B cell (primary cell): ENCODE results near the gene NELL2. TPM values are rescaled to one million over a fixed set of nuclear protein-coding genes. Genes with fewer than 3 reads are reported as not detected.

Source experiments
- ATAC-seq: fragments of 200-7000 bp; cut with Tn5 transposase; one replicate; pipeline ENCODE4 v1.10.0; 2021; ENCODE audit warnings: low read depth, mild to moderate bottlenecking, moderate number of reproducible peaks, moderate library complexity
- CTCF ChIA-PET: fragments of 350-600 bp; sonication (Branson Sonifier 250); formaldehyde crosslinking; loops from one replicate; lab custom pipeline; 2021; ENCODE audit warnings: antibody characterized with exemption, inconsistent platforms; lab: Charles Lee
- POLR2A ChIA-PET: fragments of 350-600 bp; sonication (Branson Sonifier 250); formaldehyde crosslinking; loops from one replicate; lab custom pipeline; 2021; ENCODE audit warnings: antibody characterized with exemption; lab: Charles Lee
- DNase-seq: peaks from one replicate; pipeline ENCODE4 v3.0.0; 2013
- H2AFZ ChIP-seq: 2 replicates; pipeline ENCODE4 v1.6.1; 2012; ENCODE audit warnings: mild to moderate bottlenecking, low read depth, low read length; ENCODE audit not compliant: insufficient read depth, poor library complexity, severe bottlenecking
- H3K27ac ChIP-seq, 2 donors: 1 replicate in 1 of 2; 2 replicates in 1 of 2; pipeline ENCODE4 v1.5.1; 2012 to 2013; ENCODE audit warnings: low read length in 2 of 2, mild to moderate bottlenecking in 2 of 2, moderate library complexity in 1 of 2
- H3K27me3 ChIP-seq, 4 experiments: fragments of 200-600 bp in 1 of 4; sonication (generic) in 1 of 4; replicated peaks in 1 of 4; 1 replicate in 2 of 4; 2 replicates in 2 of 4; pipeline versions ENCODE4 v1.6.1 to v1.7.0; 2013 to 2016; ENCODE audit warnings: low read length in 3 of 4, mild to moderate bottlenecking in 2 of 4, mixed read lengths in 1 of 4, moderate library complexity in 1 of 4; ENCODE audit not compliant: insufficient read depth in 4 of 4, control insufficient read depth in 3 of 4; ENCODE audit errors: control extremely low read depth in 1 of 4
- H3K36me3 ChIP-seq, 2 experiments: replicated peaks in 1 of 2; 1 replicate in 1 of 2; 2 replicates in 1 of 2; pipeline versions ENCODE4 v1.6.1 to v1.7.1; 2013; ENCODE audit warnings: low read length in 1 of 2; ENCODE audit not compliant: insufficient read depth in 2 of 2, control insufficient read depth in 1 of 2; ENCODE audit errors: control extremely low read depth in 1 of 2, extremely low read depth in 1 of 2
- H3K4me1 ChIP-seq, 2 donors: fragments of 200-600 bp in 1 of 2; sonication (generic) in 1 of 2; 1 replicate in 1 of 2; 2 replicates in 1 of 2; pipeline versions ENCODE4 v1.5.1 to v1.6.1; 2013 to 2017; ENCODE audit warnings: low read length in 2 of 2; ENCODE audit not compliant: control insufficient read depth in 2 of 2, insufficient read depth in 2 of 2
- H3K4me2 ChIP-seq: replicated peaks from 2 replicates; pipeline ENCODE3; 2012; ENCODE audit warnings: mild to moderate bottlenecking, low read depth, low read length; ENCODE audit not compliant: poor library complexity, severe bottlenecking
- H3K4me3 ChIP-seq, 5 experiments: fragments of 200-600 bp in 1 of 5; sonication (generic) in 1 of 5; 1 replicate in 3 of 5; 2 replicates in 2 of 5; pipeline versions ENCODE4 v1.5.1 to v1.7.0; 2011 to 2016; ENCODE audit warnings: low read length in 4 of 5, mild to moderate bottlenecking in 4 of 5, low read depth in 2 of 5, control low read depth in 1 of 5, moderate library complexity in 1 of 5; ENCODE audit not compliant: insufficient read depth in 1 of 5; ENCODE audit errors: control extremely low read depth in 1 of 5, extremely low read depth in 1 of 5
- H3K79me2 ChIP-seq: fragments of 200-600 bp; sonication (generic); one replicate; pipeline ENCODE4 v1.6.0; 2016; ENCODE audit warnings: low read length; ENCODE audit not compliant: control insufficient read depth, insufficient read depth
- H3K9ac ChIP-seq: fragments of 200-600 bp; sonication (generic); 2 replicates; pipeline ENCODE4 v1.6.1; 2017; ENCODE audit warnings: mild to moderate bottlenecking, low read length, moderate library complexity
- H3K9me3 ChIP-seq, 3 donors: one replicate each; pipeline versions ENCODE4 v1.6.1 to v1.7.1; 2013; ENCODE audit warnings: low read length in 2 of 3; ENCODE audit not compliant: control insufficient read depth in 2 of 3, insufficient read depth in 1 of 3; ENCODE audit errors: control extremely low read depth in 1 of 3
- H4K20me1 ChIP-seq: 2 replicates; pipeline ENCODE4 v1.6.0; 2012; ENCODE audit warnings: mild to moderate bottlenecking, low read length; ENCODE audit not compliant: insufficient read depth, control insufficient read depth, poor library complexity, severe bottlenecking
- H3K27ac Mint-ChIP-seq: one replicate; pipeline ENCODE4 v1.8.0; 2021; ENCODE audit warnings: mixed read lengths
- H3K27me3 Mint-ChIP-seq: one replicate; pipeline ENCODE4 v1.8.0; 2021; ENCODE audit warnings: mixed read lengths
- H3K4me1 Mint-ChIP-seq: one replicate; pipeline ENCODE4 v1.8.0; 2021; ENCODE audit warnings: mixed read lengths
- H3K4me3 Mint-ChIP-seq: one replicate; pipeline ENCODE4 v1.8.0; 2021; ENCODE audit warnings: mixed read lengths
- H3K9me3 Mint-ChIP-seq: one replicate; pipeline ENCODE4 v1.8.0; 2022; ENCODE audit warnings: mixed read lengths; ENCODE audit not compliant: insufficient read depth
- CTCF ChIP-seq: fragments of 200-600 bp; IDR thresholded peaks from one replicate; pipeline ENCODE4 v1.8.0; 2022; ENCODE audit warnings: antibody characterized with exemption, mild to moderate bottlenecking
- EZH2 ChIP-seq: IDR thresholded peaks from 2 replicates; pipeline ENCODE4 v1.6.1; 2012; ENCODE audit warnings: borderline replicate concordance, low read depth, mild to moderate bottlenecking, moderate library complexity, low read length; ENCODE audit not compliant: insufficient read depth, poor library complexity, severe bottlenecking
- WGBS: methylation state at CpG from one replicate; pipeline ENCODE4 v1.1.5; 2013; ENCODE audit warnings: missing lambda C conversion rate; ENCODE audit not compliant: insufficient coverage; 5-methylcytosine and 5-hydroxymethylcytosine counted together
- intact Hi-C: fragments of 100-400 bp; cut with micrococcal nuclease; formaldehyde crosslinking; loops from one replicate; pipeline ENCODE4 v1.10.0; 2022
- polyA plus RNA-seq: library from polyadenylated mRNA; depleted of rRNA; stranded (reverse); fragments of >200 nt; gene quantifications from 2 replicates; pipeline ENCODE4 v1.2.3, GENCODE V29; 2012
- total RNA-seq, 2 donors: library from RNA; stranded (reverse); fragments of 120-200 nt in 1 of 2; gene quantifications; 1 replicate in 1 of 2; 2 replicates in 1 of 2; pipeline versions ENCODE4 v1.2.3 to v1.2.4, GENCODE V29; 2013 to 2022

The NELL2 gene
- total and polyA plus RNA-seq, 2 donors (not counting 1 experiment from before 2014, with no cell fraction given) = 0.22 TPM; not detected in 1

GRCh38 chr12:44846826-44847225, 29.3 kb downstream of the NELL2 start:
- intact Hi-C loops = no loop called here
- no peaks in the 10 kb centered on the region for H4K20me1 ChIP-seq
- no peaks in the 10 kb centered on the region for H3K27me3 ChIP-seq
- ATAC-seq = no peak
- no peak for DNase-seq
- peaks cover 0 to 1% (median 0%) of the 10 kb centered on the region in 3 donors for H3K9me3 ChIP-seq
- no peak overlapping the region for H2AFZ ChIP-seq
- H3K36me3 ChIP-seq = no peaks in the 10 kb centered on the region
- H3K79me2 ChIP-seq = no peaks in the 10 kb centered on the region
- no peak overlapping the region for H3K27ac Mint-ChIP-seq
- no CpG with 5 or more reads among the region's 1 CpG for WGBS
- H3K4me1 ChIP-seq = peaks cover 10 to 19% of the 10 kb centered on the region in 2 donors
- ChIA-PET POLR2A (no interaction called here), CTCF (no interaction called here)
- peaks cover 18% of the 10 kb centered on the region for H3K4me1 Mint-ChIP-seq
- H3K27me3 Mint-ChIP-seq = no peaks in the 10 kb centered on the region
- H3K4me2 ChIP-seq = no peak overlapping the region
- no peak overlapping the region for H3K9ac ChIP-seq
- TF ChIP-seq CTCF (no peak), EZH2 (no peak)
- H3K9me3 Mint-ChIP-seq = no peaks in the 10 kb centered on the region
- H3K4me3 Mint-ChIP-seq = no peak overlapping the region
- no peak overlapping the region for H3K4me3 ChIP-seq
- no peak overlapping the region for H3K27ac ChIP-seq

GRCh38 chr12:44842669-44843068, 33.4 kb downstream of the NELL2 start:
- 80% methylated on average over 1 of the region's 4 CpGs for WGBS
- H3K36me3 ChIP-seq = no peaks in the 10 kb centered on the region
- H3K9ac ChIP-seq = no peak overlapping the region
- Mint-ChIP-seq H3K4me3 (no peak overlapping the region), H3K9me3 (no peaks in the 10 kb centered on the region), H3K4me1 (peaks cover 6% of the 10 kb centered on the region), H3K27me3 (no peaks in the 10 kb centered on the region), H3K27ac (no peak overlapping the region)
- ATAC-seq (no peak), DNase-seq (no peak)
- H3K27ac ChIP-seq = no peak overlapping the region
- ChIA-PET POLR2A (no interaction called here), CTCF (no interaction called here)
- H3K79me2 ChIP-seq = no peaks in the 10 kb centered on the region
- H3K4me3 ChIP-seq = no peak overlapping the region
- no peak overlapping the region for H3K4me2 ChIP-seq
- no peak overlapping the region for H2AFZ ChIP-seq
- H4K20me1 ChIP-seq = no peaks in the 10 kb centered on the region
- intact Hi-C loops = no loop called here
- H3K4me1 ChIP-seq = peaks cover 4 to 7% of the 10 kb centered on the region in 2 donors
- H3K27me3 ChIP-seq = no peaks in the 10 kb centered on the region
- H3K9me3 ChIP-seq = peaks cover 0 to 1% (median 0%) of the 10 kb centered on the region in 3 donors
- TF ChIP-seq EZH2 = no peak
- TF ChIP-seq CTCF = no peak
